Coronary artery (tissue), 2 donors: ENCODE measurements around the gene MMP14.
A peak's percentile ranks its signal among the peaks of the same experiment; 100 is the strongest.

Source experiments
- DNase-seq: peaks from one replicate; pipeline ENCODE4 v3.0.0-alpha.2; 2017; ENCODE audit warnings: low spot score
- H3K27ac ChIP-seq, 2 donors: fragments of 200-600 bp; sonication (generic); one replicate each; pipeline ENCODE4 v1.5.1; 2016 to 2019
- H3K4me3 ChIP-seq: fragments of 200-600 bp; sonication (generic); 2 replicates; pipeline ENCODE4 v1.5.1; 2016; ENCODE audit warnings: mild to moderate bottlenecking, moderate library complexity
- CTCF ChIP-seq: fragments of 200-600 bp; sonication (generic); IDR thresholded peaks from one replicate; pipeline ENCODE4 v1.5.1; 2019; ENCODE audit warnings: antibody characterized with exemption

Gene MMP14

GRCh38 chr14:22887990-22888378, 51.6 kb downstream of the MMP14 start:
- DNase-seq, result no peak
- TF ChIP-seq CTCF, result no peak
- H3K4me3 ChIP-seq, result peak overlapping the region; percentile 75
- no peak overlapping the region for H3K27ac ChIP-seq

GRCh38 chr14:22888662-22889061, 52.3 kb downstream of the MMP14 start:
- H3K4me3 ChIP-seq, result no peak overlapping the region
- DNase-seq, result no peak
- TF ChIP-seq CTCF, result no peak
- no peak overlapping the region for H3K27ac ChIP-seq

- DNase-seq, result no peak
- TF ChIP-seq CTCF, result no peak
Measured at GRCh38 chr14:22890416-22890815, 54.0 kb downstream of the MMP14 start.

GRCh38 chr14:22892488-22892887, 56.1 kb downstream of the MMP14 start:
- no peak overlapping the region for H3K27ac ChIP-seq
- no peak for TF ChIP-seq CTCF
- no peak for DNase-seq
- H3K4me3 ChIP-seq, result no peak overlapping the region

More at GRCh38 chr14:22890416-22890815, 54.0 kb downstream of the MMP14 start:
- no peak overlapping the region for H3K27ac ChIP-seq
- H3K4me3 ChIP-seq, result no peak overlapping the region

- no peak overlapping the region for H3K4me3 ChIP-seq
- no peak for TF ChIP-seq CTCF
- DNase-seq, result no peak
Measured at GRCh38 chr14:22893706-22894105, 57.3 kb downstream of the MMP14 start.

GRCh38 chr14:22895402-22895801, 59.0 kb downstream of the MMP14 start:
- Histone ChIP-seq H3K27ac (no peak overlapping the region), H3K4me3 (no peak overlapping the region)
- no peak for TF ChIP-seq CTCF
- no peak for DNase-seq

More at GRCh38 chr14:22893706-22894105, 57.3 kb downstream of the MMP14 start:
- H3K27ac ChIP-seq, result no peak overlapping the region

- no peak overlapping the region for H3K27ac ChIP-seq
- no peak for DNase-seq
- no peak for TF ChIP-seq CTCF
- H3K4me3 ChIP-seq, result no peak overlapping the region
Measured at GRCh38 chr14:22896356-22896755, 60.0 kb downstream of the MMP14 start.
